A673 (cell line): ENCODE measurements around the gene BATF2.

Experiments used
- EZH2 ChIP-seq: fragments of 200-600 bp; sonication (generic); IDR thresholded peaks from 2 replicates; pipeline ENCODE4 v1.6.1; 2017; ENCODE audit warnings: borderline replicate concordance, low read depth, mild to moderate bottlenecking, mixed read lengths, antibody characterized with exemption, low read length; ENCODE audit not compliant: poor library complexity, severe bottlenecking
- TF ChIP-seq, protein P1 (sequence below): fragments of 300-800, 200-600 bp; sonication (generic); conservative IDR thresholded peaks from 2 replicates; pipeline ENCODE4 v1.5.1; 2017; ENCODE audit warnings: low read depth, mild to moderate bottlenecking, antibody characterized with exemption, low read length, moderate library complexity, mixed read lengths

DNA sequence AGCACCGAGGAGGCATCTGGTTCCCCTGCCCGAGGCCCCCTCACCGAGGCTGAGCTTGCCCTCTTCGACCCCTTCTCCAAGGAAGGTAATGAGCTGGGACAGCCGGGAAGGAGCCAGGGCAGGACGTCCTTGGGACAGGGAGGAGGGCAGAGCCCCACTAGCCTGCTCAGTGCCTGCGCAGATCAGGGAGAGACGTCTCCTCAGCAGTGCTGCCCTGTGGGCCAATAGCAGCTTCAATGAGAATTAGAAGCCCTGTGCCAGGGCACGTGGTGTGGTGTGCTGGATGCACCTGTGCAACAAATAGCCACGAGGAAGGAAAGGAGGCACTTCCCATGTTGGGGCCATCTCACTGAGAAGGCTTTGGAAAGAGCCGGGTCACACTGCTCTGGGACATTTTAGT is 38.8 kb upstream of the BATF2 start:
- TF ChIP-seq, protein P1, sequence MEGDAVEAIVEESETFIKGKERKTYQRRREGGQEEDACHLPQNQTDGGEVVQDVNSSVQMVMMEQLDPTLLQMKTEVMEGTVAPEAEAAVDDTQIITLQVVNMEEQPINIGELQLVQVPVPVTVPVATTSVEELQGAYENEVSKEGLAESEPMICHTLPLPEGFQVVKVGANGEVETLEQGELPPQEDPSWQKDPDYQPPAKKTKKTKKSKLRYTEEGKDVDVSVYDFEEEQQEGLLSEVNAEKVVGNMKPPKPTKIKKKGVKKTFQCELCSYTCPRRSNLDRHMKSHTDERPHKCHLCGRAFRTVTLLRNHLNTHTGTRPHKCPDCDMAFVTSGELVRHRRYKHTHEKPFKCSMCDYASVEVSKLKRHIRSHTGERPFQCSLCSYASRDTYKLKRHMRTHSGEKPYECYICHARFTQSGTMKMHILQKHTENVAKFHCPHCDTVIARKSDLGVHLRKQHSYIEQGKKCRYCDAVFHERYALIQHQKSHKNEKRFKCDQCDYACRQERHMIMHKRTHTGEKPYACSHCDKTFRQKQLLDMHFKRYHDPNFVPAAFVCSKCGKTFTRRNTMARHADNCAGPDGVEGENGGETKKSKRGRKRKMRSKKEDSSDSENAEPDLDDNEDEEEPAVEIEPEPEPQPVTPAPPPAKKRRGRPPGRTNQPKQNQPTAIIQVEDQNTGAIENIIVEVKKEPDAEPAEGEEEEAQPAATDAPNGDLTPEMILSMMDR = no peak
- TF ChIP-seq EZH2 = no peak
